PC-3 (cell line): Measurements from ENCODE around the gene ZBTB7B.

Experiments used
- EZH2 ChIP-seq: fragments of 300-600 bp; sonication (generic); IDR thresholded peaks from one replicate; pipeline ENCODE4 v1.6.1; 2017; ENCODE audit warnings: antibody characterized with exemption, mild to moderate bottlenecking, low read length; ENCODE audit not compliant: unreplicated experiment
- EZH2phosphoT487 ChIP-seq: fragments of 300-600 bp; sonication (generic); IDR thresholded peaks from 2 replicates; pipeline ENCODE4 v1.6.1; 2018; ENCODE audit warnings: mild to moderate bottlenecking, antibody characterized with exemption, low read length, borderline replicate concordance
- TF ChIP-seq, protein P1 (sequence below): fragments of 300-600 bp; sonication (generic); conservative IDR thresholded peaks from 2 replicates; pipeline ENCODE4 v1.5.1; 2017; ENCODE audit warnings: antibody characterized with exemption, low read depth, mild to moderate bottlenecking, low read length

DNA sequence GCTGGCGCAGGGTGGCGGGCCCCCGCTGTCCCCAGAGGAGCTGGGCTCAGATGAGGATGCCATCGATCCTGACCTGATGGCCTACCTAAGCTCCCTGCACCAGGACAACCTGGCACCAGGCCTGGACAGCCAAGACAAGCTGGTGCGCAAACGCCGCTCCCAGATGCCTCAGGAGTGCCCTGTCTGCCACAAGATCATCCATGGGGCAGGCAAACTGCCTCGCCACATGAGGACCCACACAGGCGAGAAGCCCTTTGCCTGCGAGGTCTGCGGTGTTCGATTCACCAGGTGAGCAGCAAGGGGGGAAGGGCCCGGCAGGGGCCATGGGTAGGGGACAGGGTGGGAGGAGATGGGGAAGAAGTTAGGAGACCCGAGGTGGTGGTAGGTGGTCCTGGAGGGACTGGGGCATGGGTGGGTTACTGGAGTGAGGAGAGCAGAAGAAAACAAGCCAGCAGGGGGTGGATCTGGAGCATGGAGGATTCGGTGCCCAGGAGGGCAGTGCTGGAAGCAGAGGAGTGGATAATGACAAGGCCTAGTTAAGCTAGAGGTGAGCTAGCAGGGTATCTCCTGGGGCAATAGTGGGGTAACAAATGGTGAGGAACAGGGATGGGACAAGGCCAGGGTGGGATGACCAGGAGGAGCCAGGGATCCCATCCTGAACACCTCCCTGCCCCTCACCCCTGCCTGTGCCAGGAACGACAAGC lies 13.1 kb downstream of the ZBTB7B start:
- TF ChIP-seq, protein P1, sequence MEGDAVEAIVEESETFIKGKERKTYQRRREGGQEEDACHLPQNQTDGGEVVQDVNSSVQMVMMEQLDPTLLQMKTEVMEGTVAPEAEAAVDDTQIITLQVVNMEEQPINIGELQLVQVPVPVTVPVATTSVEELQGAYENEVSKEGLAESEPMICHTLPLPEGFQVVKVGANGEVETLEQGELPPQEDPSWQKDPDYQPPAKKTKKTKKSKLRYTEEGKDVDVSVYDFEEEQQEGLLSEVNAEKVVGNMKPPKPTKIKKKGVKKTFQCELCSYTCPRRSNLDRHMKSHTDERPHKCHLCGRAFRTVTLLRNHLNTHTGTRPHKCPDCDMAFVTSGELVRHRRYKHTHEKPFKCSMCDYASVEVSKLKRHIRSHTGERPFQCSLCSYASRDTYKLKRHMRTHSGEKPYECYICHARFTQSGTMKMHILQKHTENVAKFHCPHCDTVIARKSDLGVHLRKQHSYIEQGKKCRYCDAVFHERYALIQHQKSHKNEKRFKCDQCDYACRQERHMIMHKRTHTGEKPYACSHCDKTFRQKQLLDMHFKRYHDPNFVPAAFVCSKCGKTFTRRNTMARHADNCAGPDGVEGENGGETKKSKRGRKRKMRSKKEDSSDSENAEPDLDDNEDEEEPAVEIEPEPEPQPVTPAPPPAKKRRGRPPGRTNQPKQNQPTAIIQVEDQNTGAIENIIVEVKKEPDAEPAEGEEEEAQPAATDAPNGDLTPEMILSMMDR: no peak
- no peak for TF ChIP-seq EZH2
- no peak for TF ChIP-seq EZH2phosphoT487
